Effector memory CD8-positive, alpha-beta T cell (primary cell): ENCODE data around the gene NBPF3.

ENCODE experiments used
- ATAC-seq: fragments of 150-1000 bp; cut with Tn5 transposase; replicated peaks from 2 replicates; pipeline ENCODE4 v1.10.0; 2021; ENCODE audit warnings: mild to moderate bottlenecking, moderate library complexity
- DNase-seq, 3 experiments: peaks; one replicate each; pipeline ENCODE4 v3.0.0; 2021
- H3K27ac Mint-ChIP-seq, 2 donors: one replicate each; pipeline ENCODE4 v1.8.0; 2022; ENCODE audit warnings: mild to moderate bottlenecking in 2 of 2, mixed read lengths in 2 of 2, moderate library complexity in 2 of 2
- H3K27me3 Mint-ChIP-seq, 2 donors: one replicate each; pipeline ENCODE4 v1.8.0; 2022; ENCODE audit warnings: mixed read lengths in 2 of 2
- H3K36me3 Mint-ChIP-seq: one replicate; pipeline ENCODE4 v1.8.0; 2022; ENCODE audit warnings: mild to moderate bottlenecking, moderate library complexity, mixed read lengths; ENCODE audit not compliant: insufficient read depth
- H3K4me1 Mint-ChIP-seq, 2 donors: one replicate each; pipeline ENCODE4 v1.8.0; 2022; ENCODE audit warnings: low read depth in 2 of 2, mixed read lengths in 2 of 2
- H3K4me3 Mint-ChIP-seq, 2 donors: one replicate each; pipeline ENCODE4 v1.8.0; 2022; ENCODE audit warnings: mild to moderate bottlenecking in 2 of 2, mixed read lengths in 2 of 2, moderate library complexity in 2 of 2
- H3K9me3 Mint-ChIP-seq, 2 donors: one replicate each; pipeline ENCODE4 v1.8.0; 2022; ENCODE audit warnings: mixed read lengths in 2 of 2

Gene NBPF3

DNA sequence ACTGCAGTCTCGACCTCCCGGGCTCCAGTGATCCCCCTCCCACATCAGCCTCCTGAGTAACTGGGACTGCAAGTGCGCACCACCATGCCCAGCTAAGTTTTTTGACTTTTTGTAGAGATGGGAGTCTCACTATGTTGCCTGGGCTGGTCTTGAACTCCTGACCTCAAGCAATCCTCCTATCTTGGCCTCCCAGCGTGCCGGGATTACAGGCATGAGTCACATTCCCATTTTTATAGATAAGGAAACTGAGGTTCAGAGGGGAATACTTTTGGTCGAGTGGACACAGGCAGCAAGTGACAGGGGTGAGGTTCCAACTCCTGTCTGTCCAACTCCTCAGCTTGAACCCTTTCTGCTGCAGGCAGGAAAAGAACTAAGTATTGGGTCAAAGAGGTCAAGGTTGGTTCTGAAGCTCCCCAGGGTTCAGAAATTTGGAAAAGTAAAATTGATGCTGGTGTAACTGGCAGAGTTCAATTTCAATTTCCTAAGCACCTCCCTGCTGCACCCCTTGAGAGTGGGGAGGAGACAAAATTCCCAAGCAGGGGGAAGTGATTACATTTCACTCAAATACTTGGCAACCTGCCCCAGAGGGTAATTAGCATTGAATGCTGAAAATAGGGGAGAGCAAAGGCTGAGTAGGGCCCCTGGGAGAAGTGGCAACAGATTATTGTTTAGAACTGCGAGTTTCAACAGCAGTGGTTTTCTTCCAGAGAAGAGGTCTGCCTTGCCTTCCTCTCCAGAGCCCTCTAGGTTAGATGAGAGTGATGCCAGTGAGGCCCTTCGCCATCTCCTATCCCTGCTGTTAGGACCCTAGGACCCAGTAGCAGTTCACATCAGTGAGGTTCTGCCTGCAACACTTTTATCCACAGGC is 51.8 kb downstream of the NBPF3 start:
- H3K9me3 Mint-ChIP-seq: peaks cover 0 to 9% of the 10 kb centered on the region in 2 donors
- no peak overlapping the region for H3K27ac Mint-ChIP-seq
- H3K4me3 Mint-ChIP-seq: no peak overlapping the region
- ATAC-seq (no peak), DNase-seq (no peak)
- peaks cover 15 to 29% of the 10 kb centered on the region in 2 donors for H3K27me3 Mint-ChIP-seq
- H3K4me1 Mint-ChIP-seq: peaks cover 8 to 9% of the 10 kb centered on the region in 2 donors
- no peaks in the 10 kb centered on the region for H3K36me3 Mint-ChIP-seq

GRCh38 chr1:21492356-21492625 is 52.4 kb downstream of the NBPF3 start:
- peaks cover 8 to 9% of the 10 kb centered on the region in 2 donors for H3K4me1 Mint-ChIP-seq
- ATAC-seq: no peak
- H3K9me3 Mint-ChIP-seq: peaks cover 0 to 9% of the 10 kb centered on the region in 2 donors
- no peaks in the 10 kb centered on the region for H3K36me3 Mint-ChIP-seq
- H3K27ac Mint-ChIP-seq: no peak overlapping the region
- DNase-seq: no peak
- peaks cover 15 to 31% of the 10 kb centered on the region in 2 donors for H3K27me3 Mint-ChIP-seq
- no peak overlapping the region for H3K4me3 Mint-ChIP-seq

GRCh38 chr1:21494196-21494595 is 54.3 kb downstream of the NBPF3 start:
- ATAC-seq (no peak), DNase-seq (no peak)
- Mint-ChIP-seq H3K4me3 (no peak overlapping the region), H3K36me3 (no peaks in the 10 kb centered on the region), H3K9me3 (no peaks in the 10 kb centered on the region), H3K27me3 (peaks cover 9 to 37% of the 10 kb centered on the region in 2 donors), H3K27ac (no peak overlapping the region), H3K4me1 (no peaks in the 10 kb centered on the region)

DNA sequence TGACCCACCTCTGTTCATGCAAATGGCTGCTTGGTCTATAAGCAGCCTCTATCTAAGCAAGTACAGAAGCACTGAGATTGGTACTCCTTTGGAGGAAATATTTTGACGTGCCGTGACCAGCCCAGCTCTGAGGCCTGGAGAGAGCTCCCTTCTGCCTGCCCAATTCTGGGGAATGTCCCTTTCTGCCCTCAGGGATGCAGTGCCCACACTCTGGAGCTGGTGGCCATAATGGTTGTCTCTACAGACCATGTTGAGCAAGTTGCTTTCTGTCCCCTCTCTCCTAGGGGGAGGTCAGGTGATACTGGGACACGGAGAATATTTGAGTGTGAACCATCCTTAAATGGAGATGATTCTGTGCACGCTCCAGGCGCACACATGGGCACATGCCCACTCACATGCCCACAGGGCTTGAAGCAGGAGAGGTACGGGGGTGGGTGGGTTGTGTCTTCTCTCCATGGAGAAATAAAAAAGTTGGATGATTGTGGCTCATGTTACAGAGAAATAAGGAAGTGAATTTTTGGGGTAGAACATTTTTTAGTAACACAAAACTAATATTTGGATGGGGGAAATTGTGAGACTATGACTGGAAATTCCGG is 55.4 kb downstream of the NBPF3 start:
- peaks cover 16 to 45% of the 10 kb centered on the region in 2 donors for H3K27me3 Mint-ChIP-seq
- no peak for DNase-seq
- H3K4me3 Mint-ChIP-seq: no peak overlapping the region
- no peak overlapping the region for H3K27ac Mint-ChIP-seq
- no peaks in the 10 kb centered on the region for H3K36me3 Mint-ChIP-seq
- no peaks in the 10 kb centered on the region for H3K4me1 Mint-ChIP-seq
- no peak for ATAC-seq
- no peaks in the 10 kb centered on the region for H3K9me3 Mint-ChIP-seq

DNA sequence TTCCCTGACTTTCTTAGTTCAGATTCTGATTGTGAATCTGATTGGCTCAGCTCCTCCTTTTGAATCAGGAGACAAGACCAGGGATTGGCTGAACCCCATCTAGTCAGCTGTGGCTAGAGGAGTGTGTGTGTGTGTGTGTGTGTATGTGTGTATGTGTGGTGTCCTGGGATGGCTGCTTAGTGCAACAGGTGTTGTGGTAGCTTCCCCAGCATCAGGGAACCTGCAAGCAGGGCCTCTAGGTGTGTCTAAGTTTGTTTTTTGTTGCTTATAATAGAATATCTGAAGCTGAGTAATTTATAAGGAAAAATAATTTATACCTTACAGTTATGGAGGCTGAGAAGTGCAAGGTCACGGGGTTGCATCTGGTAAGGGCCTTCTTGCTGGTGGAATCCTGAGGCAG is 56.1 kb downstream of the NBPF3 start:
- H3K9me3 Mint-ChIP-seq: no peaks in the 10 kb centered on the region
- no peaks in the 10 kb centered on the region for H3K4me1 Mint-ChIP-seq

DNA sequence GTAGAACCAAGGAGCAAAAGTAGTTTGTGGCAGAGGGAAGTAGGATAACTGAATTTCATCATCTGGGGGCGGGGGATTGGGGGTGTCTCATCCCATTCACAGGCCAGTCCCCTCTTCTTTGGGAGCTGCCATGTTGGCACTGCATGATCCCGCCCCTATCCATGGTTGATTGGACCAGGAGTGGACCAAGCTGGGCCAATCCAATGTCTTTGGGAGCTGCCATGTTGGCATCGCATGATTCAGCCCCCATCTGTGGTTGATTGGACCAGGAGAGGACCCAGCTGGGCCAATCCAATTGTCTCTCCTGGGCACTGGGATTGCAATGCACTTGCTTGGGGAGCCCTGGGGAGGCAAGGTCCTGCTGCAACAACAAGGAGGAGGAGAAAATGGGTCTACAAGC is 56.9 kb downstream of the NBPF3 start:
- H3K4me3 Mint-ChIP-seq: no peak overlapping the region
- no peak for ATAC-seq
- no peaks in the 10 kb centered on the region for H3K36me3 Mint-ChIP-seq
- no peak for DNase-seq
- H3K9me3 Mint-ChIP-seq: no peaks in the 10 kb centered on the region
- no peaks in the 10 kb centered on the region for H3K4me1 Mint-ChIP-seq
- H3K27ac Mint-ChIP-seq: no peak overlapping the region
- peaks cover 16 to 37% of the 10 kb centered on the region in 2 donors for H3K27me3 Mint-ChIP-seq

More for the DNA sequence above, 56.1 kb downstream of the NBPF3 start:
- no peak overlapping the region for H3K4me3 Mint-ChIP-seq
- DNase-seq (no peak), ATAC-seq (no peak)
- H3K36me3 Mint-ChIP-seq: no peaks in the 10 kb centered on the region
- peaks cover 16 to 43% of the 10 kb centered on the region in 2 donors for H3K27me3 Mint-ChIP-seq
- H3K27ac Mint-ChIP-seq: no peak overlapping the region

GRCh38 chr1:21497466-21498061 is 57.6 kb downstream of the NBPF3 start:
- Mint-ChIP-seq H3K4me1 (no peaks in the 10 kb centered on the region), H3K4me3 (no peak overlapping the region), H3K27ac (no peak overlapping the region), H3K36me3 (no peaks in the 10 kb centered on the region), H3K9me3 (no peaks in the 10 kb centered on the region), H3K27me3 (peaks cover 16 to 37% of the 10 kb centered on the region in 2 donors)
- ATAC-seq (no peak), DNase-seq (no peak)

DNA sequence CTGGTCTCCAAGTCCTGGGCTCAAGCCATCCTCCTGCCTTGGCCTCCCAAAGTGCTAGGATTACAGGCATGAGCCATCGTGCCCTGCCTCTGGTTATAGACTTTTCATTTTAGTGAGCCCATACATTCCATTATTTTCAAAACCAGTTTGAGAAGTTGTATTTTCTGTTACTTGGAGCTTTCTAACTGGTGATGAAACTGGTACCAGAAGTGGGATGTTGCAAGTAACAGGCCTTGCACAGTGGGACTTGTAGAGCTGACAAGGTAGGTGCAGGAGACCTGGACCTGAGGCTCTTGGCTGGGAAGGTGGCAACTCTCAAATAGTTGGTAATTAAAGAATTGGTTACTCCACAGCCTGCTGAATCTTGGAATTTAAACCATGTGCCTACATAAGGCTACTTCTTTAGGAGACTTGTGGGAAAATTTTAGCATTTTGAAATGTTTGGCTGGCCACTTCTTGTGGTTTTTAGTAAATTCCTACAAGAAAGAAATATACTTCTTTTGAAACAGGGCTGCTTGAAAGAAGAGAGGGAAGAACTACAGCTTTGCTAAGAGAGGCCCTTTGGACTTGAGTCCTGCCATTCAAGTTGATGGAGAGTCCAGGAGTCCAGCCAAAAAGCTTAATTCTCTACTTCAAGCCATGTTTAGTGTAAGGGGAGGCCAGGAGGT is 59.5 kb downstream of the NBPF3 start:
- Mint-ChIP-seq H3K4me3 (no peak overlapping the region), H3K27me3 (peaks cover 20 to 41% of the 10 kb centered on the region in 2 donors), H3K4me1 (no peaks in the 10 kb centered on the region), H3K9me3 (no peaks in the 10 kb centered on the region), H3K27ac (no peak overlapping the region), H3K36me3 (no peaks in the 10 kb centered on the region)
- DNase-seq: no peak
- no peak for ATAC-seq

DNA sequence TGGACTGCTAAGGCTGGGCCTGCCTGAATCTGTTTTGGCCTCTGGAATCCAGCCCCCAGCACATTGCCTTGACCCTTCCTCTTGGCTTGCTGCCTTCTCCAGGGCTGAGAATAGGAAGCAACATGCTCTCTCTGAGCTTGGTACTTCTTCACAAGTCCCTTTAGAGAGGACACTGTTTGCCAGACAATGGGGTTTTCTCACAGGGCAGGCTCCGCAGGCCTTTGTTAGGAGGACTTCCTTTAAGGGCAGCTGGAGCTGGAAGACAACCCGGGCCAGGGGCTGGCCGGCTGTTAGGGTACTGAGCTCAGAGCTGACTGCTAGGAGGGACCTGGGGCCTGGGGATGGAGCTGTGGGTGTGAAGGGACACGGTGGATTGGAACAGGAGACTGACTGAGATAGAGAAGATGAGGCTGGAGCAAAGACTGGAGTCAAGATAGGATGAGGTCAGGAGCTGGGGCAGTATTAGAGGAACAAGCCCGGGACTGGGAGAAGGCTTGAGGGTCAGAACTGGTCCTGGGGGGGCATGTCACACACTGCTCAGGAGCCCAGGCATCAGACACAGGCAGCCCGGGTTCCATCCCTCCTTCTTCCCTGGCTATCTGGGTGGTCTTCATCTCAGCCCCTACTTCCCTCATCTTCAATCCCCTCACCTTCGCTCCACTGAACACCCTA is 63.9 kb downstream of the NBPF3 start:
- Mint-ChIP-seq H3K36me3 (no peaks in the 10 kb centered on the region), H3K4me3 (no peak overlapping the region), H3K4me1 (peaks cover 3% of the 10 kb centered on the region in 2 donors), H3K27me3 (peaks cover 41 to 71% of the 10 kb centered on the region in 2 donors), H3K27ac (no peak overlapping the region), H3K9me3 (no peaks in the 10 kb centered on the region)
- ATAC-seq (no peak), DNase-seq (no peak)

- no peak for ATAC-seq
- Mint-ChIP-seq H3K9me3 (no peaks in the 10 kb centered on the region), H3K27ac (no peak overlapping the region), H3K27me3 (peaks cover 48 to 87% of the 10 kb centered on the region in 2 donors), H3K4me3 (no peak overlapping the region), H3K4me1 (peaks cover 5 to 7% of the 10 kb centered on the region in 2 donors), H3K36me3 (peaks cover 3% of the 10 kb centered on the region)
- no peak for DNase-seq
Observed at GRCh38 chr1:21506804-21507203, 66.9 kb downstream of the NBPF3 start.

DNA sequence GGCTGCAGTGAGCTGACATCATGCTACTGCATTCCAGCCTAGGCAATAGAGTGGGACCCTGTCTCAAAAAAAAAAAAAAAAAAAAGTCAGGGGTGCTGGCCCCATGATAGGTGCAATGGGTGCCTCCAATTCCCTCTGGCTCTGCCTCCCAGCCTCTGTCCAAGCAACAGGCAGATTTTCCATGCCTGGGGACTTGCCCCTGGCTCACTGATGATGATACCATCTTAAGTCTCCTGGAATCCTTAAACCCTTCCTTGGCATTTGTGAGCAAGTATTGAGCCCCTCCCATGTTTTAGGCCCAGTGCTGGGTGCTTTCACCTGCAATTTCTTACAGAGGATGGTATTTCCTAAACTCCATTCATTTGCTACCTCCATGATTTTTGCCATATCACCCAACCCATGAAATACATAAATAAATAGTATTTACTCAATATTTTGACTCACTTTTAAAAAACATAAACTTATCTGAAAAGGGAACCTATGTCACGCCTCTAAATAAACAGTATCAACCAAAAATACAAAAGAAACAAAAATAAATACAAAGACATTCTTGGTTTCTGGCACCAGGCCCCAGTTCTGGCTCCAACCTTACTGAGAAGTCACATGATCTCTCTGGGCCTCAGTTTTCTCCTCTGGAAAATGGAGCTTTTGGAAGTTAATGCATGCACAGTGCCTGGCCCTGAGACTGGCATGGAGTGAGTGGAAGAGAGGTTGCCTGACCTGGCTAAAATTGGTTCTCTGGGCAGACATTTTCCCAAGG is 67.8 kb downstream of the NBPF3 start:
- Mint-ChIP-seq H3K36me3 (peaks cover 3% of the 10 kb centered on the region), H3K4me1 (peaks cover 5 to 7% of the 10 kb centered on the region in 2 donors), H3K4me3 (peak overlapping the region in 1 of 2 donors; percentile 17), H3K9me3 (no peaks in the 10 kb centered on the region), H3K27me3 (peaks cover 48 to 89% of the 10 kb centered on the region in 2 donors), H3K27ac (no peak overlapping the region)
- DNase-seq (no peak), ATAC-seq (no peak)

DNA sequence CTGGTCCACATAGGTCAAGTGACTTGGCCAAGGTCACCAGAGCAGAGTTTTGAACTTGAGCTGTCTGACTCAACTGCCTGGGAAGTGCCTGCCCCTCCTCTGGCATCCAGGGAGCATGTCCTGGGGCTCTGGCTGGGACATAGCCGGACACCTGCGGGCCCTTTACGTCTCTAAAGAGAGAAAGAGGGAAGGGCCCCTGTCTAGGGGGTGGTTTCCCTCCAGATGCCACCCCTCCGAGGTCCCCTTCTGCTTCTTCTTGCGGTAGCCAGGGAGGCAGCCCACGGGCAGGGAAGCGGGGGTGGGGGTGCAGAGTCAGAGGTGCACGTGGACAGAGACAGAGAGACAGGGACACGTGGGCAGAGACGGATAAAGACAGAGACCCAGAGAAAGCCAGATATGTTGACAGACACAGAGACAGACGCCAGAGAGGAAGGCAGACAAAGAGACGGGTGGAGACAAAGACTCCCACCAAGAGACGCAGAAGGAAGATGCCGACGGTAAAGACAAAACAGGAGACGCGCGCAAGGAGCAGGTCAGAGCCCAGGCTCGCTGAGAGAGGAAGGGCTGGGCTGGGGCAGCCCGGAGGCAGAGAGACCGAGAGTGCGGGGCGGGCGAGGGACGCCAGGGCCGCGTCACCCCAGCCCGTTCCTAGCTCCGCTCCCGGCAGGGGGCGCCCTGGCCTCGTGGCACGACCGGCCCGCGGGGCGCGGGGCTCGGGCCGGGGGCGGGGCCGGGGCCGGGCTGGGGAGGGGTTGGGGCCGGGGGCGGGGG is 68.8 kb downstream of the NBPF3 start:
- H3K27ac Mint-ChIP-seq: peak overlapping the region in 1 of 2 donors; percentile 1
- H3K9me3 Mint-ChIP-seq: no peaks in the 10 kb centered on the region
- peaks cover 45 to 79% of the 10 kb centered on the region in 2 donors for H3K27me3 Mint-ChIP-seq
- ATAC-seq (peak; percentile 86), DNase-seq (peak; percentile 43 to 51 (median 49))
- peaks cover 3% of the 10 kb centered on the region for H3K36me3 Mint-ChIP-seq
- H3K4me1 Mint-ChIP-seq: peaks cover 5 to 7% of the 10 kb centered on the region in 2 donors
- H3K4me3 Mint-ChIP-seq: peak overlapping the region; percentile 64
